Globus pallidus (tissue), 1 donor: ENCODE results near the gene BTK.

Source experiments
- DNase-seq: peaks from one replicate; pipeline ENCODE4 v3.0.0-alpha.2; 2015; ENCODE audit warnings: low spot score

BTK gene

DNA sequence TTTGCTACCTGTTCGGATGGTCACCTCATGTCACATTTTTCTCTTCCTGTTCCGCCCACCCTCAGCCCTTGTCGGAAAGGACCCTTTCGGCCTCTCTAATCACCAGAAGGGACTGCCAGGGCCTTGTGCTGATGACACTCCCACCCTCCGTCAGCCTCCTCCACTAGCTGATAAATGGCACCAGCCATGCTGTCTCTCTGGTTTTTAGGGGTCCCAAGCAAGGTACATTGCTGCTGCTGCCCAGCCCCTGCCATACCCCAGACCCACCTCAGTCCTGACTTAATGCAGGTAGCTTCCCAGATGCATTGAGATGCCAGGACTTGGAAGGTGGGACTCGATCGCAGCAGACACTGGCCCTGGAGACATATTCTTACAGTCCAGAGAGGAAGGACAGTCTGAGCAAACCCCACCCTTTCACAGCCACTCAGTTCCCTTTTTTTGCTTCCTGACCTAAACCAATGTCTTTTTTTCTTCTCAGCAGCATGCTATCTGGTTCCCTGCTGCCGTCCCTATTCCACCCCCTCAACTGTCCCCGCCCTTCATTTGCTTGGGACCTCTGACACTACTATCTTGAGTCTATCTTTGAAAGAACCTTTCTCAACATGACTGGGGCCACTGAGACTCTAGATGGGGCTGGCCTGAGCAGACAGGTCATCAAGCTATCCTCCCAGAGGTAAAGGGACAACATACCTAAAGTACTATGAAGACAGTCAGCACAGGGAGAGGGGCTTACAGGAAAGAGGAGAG, at the start of gene BTK:
BTK (minus strand) TSS at position 397 of the 747 bp plus-strand sequence. CDS start 10,907 bp downstream, outside the sequence.
- DNase-seq = peak; percentile 24

DNA sequence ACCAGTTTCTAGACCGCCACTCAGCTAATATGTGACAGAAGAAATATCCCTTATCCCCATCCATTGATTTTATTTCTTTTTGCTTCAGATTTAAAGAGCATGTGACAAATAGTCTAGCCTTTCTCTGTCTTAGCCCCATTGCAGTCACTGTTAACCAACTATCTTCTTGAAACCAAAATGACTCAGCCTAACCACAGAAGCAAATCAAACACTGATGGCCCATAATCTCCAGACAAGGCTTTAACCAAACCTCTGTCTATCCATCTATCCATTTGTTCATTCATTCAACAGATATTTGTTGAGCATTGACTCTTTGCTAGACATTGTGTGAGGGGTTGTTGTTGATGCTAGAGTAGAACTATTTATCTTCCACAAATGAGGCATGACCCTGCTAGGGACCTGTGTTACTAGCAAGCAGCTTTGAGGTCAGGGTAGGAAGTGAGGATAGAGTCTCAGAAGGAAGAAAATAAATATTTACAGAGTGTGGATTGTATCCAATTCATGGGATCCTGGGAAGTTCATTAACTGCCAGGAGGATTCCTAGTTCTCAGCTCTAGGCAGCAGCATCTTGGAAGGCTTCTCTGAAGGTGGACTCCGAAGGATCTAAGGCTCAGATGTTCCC, 44.6 kb upstream of the BTK start:
- no peak for DNase-seq

GRCh38 chrX:101429934-101430333, 43.9 kb upstream of the BTK start:
- no peak for DNase-seq

DNA sequence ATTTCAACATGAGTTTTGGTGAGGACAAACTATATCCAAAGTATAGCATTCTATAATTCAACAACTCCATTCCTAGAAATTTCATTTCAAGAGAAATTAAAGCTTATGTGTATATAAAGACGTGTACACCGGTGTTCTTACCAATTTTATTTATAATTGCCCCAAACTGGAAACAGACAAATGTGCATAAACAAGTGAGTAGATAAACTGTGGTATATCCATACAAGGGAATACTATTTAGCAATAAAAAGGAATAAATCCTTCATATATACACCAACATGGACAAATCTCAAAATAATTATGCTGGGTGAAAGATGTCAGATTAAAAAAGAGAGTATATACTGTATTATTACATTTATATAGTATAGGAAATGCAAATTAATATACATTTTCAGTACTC, 42.0 kb upstream of the BTK start:
- DNase-seq = no peak

DNA sequence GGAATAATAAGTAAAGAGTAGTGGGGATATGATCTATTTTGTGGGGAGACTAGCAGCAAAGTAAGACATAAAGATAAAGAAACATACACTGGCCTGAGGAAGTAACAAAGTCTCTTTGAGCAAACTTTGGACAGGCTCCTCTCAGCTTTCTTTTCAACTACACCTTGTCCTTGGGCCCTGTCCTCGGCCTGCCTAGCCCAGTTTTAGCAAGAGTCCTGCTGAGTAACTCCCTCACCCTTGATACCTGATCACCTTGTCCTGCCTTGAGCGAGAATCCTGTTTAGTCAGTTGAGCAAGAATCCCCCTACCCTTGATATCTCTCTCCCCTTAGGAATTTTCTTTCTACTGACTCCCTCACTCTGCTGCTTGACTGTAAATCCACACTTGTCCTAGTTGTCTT, 33.5 kb upstream of the BTK start:
- DNase-seq = no peak

GRCh38 chrX:101417981-101418841, 32.2 kb upstream of the BTK start:
- DNase-seq = peak; percentile 47

DNA sequence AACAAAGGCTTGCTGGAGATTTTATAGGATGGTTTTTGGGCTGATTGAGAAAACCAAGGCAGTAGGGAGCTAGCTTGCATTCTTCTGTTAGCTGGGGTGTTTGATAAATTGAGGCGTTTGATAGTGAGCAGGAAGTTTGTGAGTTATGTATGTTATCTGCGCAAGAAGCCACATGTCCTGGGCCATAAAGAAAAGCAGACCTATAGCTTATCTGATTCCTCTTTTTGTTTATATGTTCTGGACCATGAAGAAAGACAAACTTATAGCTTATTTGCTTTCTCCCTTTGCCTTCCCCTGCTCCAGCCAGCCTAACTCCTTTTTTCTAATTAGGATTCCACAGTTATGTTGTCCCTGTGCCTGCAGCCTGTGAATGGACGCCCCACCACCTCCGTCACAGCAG, 31.2 kb upstream of the BTK start:
- no peak for DNase-seq

- DNase-seq = no peak
These were observed 30.7 kb upstream of the BTK start for GRCh38 chrX:101416691-101417090.

DNA sequence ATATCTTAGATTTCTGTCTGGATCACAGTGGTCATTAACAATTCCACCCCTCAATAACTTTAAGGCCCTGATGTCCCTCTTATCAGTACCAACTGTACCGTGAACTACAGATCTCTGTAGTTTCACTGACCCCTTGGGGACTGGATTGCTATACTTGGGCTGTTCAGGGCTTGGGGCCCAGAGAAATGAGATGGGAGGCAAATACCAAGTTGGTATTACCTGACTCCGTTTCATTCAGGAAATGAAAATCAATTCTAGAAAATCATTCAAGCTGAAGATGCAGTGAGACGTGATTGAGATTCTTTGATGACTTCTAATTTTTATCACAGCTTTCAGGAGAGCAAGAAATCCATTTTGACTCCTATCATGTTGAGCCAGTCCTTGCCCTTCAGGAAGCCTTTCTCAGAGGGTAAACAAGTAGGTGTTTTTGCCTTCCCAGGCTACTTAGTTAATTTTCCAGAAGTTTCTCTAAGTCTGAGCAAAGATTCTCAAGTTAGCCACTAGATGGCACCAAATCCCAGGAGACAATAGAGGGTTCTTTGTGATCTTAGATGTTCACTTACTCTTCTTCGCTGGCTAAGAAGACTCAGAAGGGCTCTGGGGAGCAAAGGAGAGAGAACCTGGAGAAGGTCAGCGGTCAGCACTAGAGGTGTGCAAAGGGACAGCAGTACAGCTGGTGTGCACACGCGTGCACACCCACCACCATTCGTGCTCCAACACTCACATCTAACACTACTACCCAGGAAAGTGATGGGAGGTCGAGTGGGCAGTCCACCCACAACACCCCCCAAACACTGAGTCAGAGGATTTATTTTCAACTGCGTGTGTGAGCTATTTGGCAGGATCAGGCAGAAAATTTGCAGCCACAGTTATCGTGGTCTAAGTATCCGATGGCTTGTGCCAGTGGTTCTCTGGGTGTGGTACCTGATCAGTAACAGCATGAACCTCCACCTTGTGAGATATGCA, 29.5 kb upstream of the BTK start:
- peak; percentile 80 for DNase-seq

GRCh38 chrX:101411984-101412383, 26.0 kb upstream of the BTK start:
- DNase-seq = no peak

DNA sequence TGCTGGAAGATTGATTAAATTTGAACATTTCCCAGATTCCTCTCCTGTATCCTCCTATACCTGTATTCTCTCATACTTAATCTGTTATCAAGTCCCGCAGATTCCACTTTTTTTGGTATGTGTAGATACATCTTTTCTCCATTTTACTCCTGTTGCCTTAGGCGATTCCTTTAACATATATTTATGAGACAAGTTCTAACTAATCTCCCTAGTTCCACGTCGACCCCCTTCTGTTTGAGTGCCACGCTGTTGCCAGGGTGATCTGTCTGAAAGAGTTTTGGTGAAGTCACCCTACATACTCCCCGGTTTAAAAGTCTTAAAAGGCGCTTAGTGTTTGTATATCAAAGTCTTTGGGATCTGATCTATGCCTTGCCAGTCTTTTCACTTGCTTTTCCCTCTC, 24.5 kb upstream of the BTK start:
- no peak for DNase-seq

- no peak for DNase-seq
These were observed 23.1 kb upstream of the BTK start for GRCh38 chrX:101409043-101409442.

DNA sequence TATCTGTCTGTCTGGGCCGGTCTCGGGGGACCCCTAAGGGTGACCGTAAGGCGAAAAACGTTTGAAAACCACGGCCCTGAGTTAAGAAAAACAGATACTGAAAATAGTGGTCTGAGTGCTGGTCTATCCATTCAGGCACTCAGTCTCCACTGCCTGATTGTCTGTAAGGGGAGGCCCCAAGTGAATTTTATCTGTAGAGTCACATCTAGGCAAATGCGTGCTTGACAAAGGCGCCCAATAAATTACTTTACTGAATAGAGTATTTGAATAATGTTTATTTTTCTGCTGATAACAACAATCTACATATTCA, 22.5 kb upstream of the BTK start:
- no peak for DNase-seq

GRCh38 chrX:101407748-101408531, 21.9 kb upstream of the BTK start, which contains the start of the genes GLA and HNRNPH2:
GLA (minus strand) TSS chrX:101407925; CDS start chrX:101407903, 22 bp downstream.
HNRNPH2 (plus strand) TSS chrX:101408222; CDS start chrX:101411989, 3,767 bp downstream.
- peak; percentile 96 for DNase-seq

DNA sequence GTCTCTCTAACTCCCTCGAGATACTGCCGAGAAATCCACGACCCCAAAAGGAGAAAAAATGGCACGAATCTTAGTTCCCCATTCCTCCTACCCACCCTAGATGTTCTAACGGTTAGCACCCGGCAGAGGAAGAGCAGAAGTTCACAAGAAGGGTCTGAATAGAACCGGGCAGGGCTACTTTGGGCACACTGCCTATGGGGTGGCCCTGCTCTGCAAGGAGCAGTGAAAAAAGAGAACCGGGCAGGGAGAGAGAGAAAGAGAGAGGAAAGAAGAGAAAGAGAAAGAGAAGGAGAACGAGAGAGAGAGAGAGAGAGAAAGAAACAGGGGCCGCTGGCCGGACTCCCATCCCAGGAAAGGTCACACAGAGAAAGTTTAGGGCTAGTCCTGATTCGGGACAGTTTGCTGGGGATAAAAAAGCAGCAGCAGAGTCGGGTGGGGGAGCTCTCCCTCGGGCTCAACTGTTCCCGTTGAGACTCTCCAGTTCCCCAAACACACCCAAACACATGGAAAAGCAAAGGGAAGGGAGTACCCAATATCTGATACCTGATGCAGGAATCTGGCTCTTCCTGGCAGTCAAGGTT, 21.3 kb upstream of the BTK start:
- DNase-seq = no peak

GRCh38 chrX:101399825-101400224, 13.8 kb upstream of the BTK start:
- no peak for DNase-seq

GRCh38 chrX:101398694-101399093, 12.7 kb upstream of the BTK start:
- no peak for DNase-seq

DNA sequence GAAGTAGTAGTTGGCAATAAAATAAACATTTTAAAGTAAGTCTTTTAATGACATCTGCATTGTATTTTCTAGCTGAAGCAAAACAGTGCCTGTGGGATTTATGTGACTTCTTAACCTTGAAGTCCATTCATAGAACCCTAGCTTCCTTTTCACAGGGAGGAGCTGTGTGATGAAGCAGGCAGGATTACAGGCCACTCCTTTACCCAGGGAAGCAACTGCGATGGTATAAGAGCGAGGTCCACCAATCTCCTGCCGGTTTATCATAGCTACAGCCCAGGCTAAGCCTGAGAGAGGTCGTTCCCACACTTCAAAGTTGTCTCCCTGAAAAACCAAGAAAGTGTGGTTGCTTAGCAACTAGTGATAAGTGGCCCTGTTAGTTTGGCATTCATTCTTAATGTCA, 11.8 kb upstream of the BTK start:
- DNase-seq = no peak

DNA sequence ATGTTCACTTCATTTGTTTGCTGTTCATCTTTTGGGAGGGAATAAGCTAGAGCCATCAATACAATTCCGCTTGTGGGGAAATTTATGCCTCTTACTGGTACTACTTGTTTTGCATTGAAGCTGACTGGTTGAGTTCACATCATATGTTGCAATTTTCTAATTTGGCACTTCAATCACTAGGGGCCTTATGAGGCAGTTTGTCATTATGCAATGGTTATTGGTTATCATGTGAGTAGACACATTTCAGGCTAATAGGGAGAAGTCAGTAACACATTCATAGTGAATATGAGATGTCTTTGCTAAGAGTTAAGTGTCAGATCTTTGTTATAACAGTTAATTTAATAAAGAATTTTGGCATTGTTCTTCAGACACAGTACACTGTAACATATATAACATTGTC, 9.8 kb upstream of the BTK start:
- no peak for DNase-seq

- no peak for DNase-seq
These were observed 8.4 kb upstream of the BTK start for GRCh38 chrX:101394372-101394771.
